Uterine smooth muscle cell (primary cell): ENCODE results near the gene YIPF7. TPM values are rescaled to one million over a fixed set of nuclear protein-coding genes. Genes with fewer than 3 reads are reported as not detected.

Experiments used
- total RNA-seq: library from RNA; depleted of rRNA; stranded (reverse); fragments of >200 nt; gene quantifications from 2 replicates; pipeline ENCODE4 v1.2.3, GENCODE V29; 2014

YIPF7 gene
- total RNA-seq = not detected in 2 replicates

GRCh38 chr4:44651425-44651824, at the start of gene YIPF7:
Gene YIPF7 (minus strand): TSS chr4:44651625. CDS start chr4:44650100, 1,525 bp downstream.

GRCh38 chr4:44678094-44679041, 26.9 kb upstream of the YIPF7 start, which contains the start of gene GUF1:
Gene GUF1 (plus strand): TSS chr4:44678420. CDS start chr4:44678623, 203 bp downstream.

Other genes starting within 250 kb of the YIPF7 start
- 2.1 and 6.9 TPM in 2 replicates for gene KCTD8, start 202.8 kb downstream of the YIPF7 start, total RNA-seq
- gene GUF1, start 26.8 kb upstream of the YIPF7 start, total RNA-seq = 15.2 and 15.6 TPM in 2 replicates
- 27.5 and 30.0 TPM in 2 replicates for gene GNPDA2, start 74.9 kb upstream of the YIPF7 start, total RNA-seq